ENCODE data around the gene GDI1.

The GDI1 gene

DNA sequence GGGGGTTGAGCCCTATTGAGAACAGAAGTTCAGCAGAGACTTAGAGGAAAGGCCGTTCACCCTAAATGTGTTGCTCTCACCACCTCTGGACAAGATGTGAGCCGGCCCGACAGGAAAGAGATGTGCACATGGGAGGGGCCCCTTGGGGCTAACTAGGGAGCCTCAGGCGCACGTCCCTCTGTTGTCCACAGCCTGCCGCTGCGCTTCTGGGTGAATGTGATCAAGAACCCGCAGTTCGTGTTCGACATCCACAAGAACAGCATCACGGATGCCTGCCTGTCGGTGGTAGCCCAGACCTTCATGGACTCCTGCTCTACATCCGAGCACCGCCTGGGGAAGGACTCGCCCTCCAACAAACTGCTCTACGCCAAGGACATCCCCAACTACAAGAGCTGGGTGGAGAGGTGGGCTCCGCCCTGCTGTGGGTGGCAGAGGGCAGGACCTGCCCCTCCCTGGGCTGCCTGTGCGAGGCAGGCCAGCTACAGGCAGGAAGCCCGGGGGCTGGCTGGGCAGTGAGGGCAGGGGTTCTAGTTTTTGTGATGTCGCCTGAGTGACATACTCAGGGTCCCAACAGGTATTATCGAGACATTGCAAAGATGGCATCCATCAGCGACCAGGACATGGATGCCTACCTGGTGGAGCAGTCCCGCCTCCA is 34.1 kb downstream of the GDI1 start:
- CTCF ChIA-PET, result no interaction called here
- TF ChIP-seq, protein P1, sequence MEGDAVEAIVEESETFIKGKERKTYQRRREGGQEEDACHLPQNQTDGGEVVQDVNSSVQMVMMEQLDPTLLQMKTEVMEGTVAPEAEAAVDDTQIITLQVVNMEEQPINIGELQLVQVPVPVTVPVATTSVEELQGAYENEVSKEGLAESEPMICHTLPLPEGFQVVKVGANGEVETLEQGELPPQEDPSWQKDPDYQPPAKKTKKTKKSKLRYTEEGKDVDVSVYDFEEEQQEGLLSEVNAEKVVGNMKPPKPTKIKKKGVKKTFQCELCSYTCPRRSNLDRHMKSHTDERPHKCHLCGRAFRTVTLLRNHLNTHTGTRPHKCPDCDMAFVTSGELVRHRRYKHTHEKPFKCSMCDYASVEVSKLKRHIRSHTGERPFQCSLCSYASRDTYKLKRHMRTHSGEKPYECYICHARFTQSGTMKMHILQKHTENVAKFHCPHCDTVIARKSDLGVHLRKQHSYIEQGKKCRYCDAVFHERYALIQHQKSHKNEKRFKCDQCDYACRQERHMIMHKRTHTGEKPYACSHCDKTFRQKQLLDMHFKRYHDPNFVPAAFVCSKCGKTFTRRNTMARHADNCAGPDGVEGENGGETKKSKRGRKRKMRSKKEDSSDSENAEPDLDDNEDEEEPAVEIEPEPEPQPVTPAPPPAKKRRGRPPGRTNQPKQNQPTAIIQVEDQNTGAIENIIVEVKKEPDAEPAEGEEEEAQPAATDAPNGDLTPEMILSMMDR (conservative IDR thresholded peaks at IDR 0.05; ENCODE audit: low read depth), result no peak
- POLR2A ChIA-PET (ENCODE audit: low non-redundant PET), result no interaction called here
- no peak for DNase-seq (ENCODE audit: low spot score)
- H3K27ac ChIP-seq, result no peak overlapping the region

DNA sequence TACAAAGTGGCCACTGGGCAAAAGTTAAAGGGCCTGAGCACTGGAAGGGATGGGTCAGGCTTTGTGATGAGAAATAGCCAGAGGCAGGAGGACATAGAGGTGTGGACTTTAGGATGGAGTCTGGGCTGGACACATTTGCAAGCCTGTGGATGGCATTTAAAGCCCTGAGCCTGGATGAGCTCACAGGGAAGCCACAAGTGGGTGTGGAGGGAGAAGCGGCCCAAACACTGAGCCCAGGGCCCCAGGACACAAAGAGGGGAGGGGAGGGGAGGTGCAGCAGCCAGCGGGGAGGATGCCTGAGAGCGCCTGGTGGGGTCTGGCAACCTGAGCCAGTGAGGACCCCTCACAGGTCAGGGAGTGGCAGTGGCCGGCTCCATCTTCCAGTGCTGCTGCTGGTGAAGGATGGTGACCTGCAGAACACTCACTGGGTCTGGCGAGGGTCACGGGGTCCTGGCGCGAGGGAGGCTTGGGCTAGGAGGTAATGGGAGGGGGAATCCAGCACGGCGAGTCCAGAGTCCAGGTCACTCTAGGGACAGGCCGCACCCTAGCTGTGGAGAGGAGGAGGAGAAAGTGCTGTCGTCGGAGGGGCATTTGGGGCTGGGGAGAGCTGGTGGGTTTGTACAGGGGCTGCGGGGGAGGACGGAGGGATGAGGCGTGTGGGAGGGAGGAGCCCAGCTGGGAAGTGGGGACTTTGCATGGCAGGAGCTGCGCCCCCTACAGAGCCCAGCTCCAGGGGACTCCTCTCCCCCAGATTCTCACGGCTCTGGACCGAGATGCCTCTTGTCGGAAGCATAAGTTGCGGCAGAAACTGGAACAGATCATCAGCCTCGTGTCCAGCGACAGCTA is 35.1 kb downstream of the GDI1 start:
- TF ChIP-seq, protein P1 (conservative IDR thresholded peaks at IDR 0.05; ENCODE audit: low read depth), result no peak
- CTCF ChIA-PET, result interaction anchor here (0.7 kb wide), 1 partner anchor 9 kb away, joined by 3 read pairs; no protein-coding TSS in a partner anchor
- DNase-seq (ENCODE audit: low spot score), result no peak
- 0 out of 2 replicates have a peak overlapping the region, but pooled peaks have one; percentile 24 for H3K27ac ChIP-seq
- POLR2A ChIA-PET (ENCODE audit: low non-redundant PET), result no interaction called here

DNA sequence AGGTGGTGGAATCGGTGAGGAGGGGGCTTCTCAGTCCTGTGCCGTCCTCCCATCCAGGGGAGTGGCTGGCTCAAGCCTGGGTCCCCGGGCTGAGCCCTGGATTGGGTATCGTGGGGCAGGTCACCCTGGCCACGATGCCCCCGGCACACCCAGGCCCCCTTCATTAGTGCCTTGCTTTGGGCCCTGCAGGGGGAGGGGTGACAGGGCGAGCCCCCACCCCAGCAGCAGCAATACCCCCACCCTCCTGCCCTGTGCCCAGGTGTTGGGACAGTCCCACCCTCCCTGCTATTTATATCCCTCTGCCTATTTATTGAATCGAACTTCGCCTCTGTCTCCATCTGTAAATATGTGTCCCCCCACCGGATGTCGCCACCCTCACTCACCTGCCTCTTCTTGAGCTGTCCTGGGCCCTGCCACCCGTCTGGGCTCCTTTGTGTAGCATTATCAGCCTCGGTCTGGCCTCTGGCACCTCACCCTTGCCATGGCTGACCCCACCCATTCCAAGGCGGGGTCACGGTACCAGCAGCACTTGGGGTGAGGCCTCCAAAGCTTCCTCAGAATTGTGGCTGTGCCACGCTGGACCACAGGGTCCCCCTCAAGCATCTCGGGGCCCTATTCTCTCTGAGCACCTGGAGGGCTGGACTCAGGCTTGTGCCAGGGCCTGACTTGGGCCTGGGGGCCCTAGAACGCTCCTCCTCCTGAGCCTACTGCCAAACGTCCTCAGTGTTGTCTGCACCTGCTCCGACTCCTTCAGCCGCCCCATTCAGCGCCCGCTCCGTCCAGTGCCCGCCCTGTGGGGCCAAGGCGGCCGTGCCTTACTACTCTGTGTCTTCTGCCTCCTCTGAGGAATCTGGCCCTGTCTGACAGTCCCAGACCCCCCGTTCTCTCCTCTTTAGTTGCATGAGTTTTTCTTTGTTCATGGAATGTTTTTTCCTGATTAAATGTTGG is 36.0 kb downstream of the GDI1 start:
- peak overlapping the region; percentile 24 for H3K27ac ChIP-seq
- POLR2A ChIA-PET (ENCODE audit: low non-redundant PET), result no interaction called here
- CTCF ChIA-PET, result no interaction called here
- TF ChIP-seq, protein P1 (conservative IDR thresholded peaks at IDR 0.05; ENCODE audit: low read depth), result no peak
- DNase-seq (ENCODE audit: low spot score), result no peak

DNA sequence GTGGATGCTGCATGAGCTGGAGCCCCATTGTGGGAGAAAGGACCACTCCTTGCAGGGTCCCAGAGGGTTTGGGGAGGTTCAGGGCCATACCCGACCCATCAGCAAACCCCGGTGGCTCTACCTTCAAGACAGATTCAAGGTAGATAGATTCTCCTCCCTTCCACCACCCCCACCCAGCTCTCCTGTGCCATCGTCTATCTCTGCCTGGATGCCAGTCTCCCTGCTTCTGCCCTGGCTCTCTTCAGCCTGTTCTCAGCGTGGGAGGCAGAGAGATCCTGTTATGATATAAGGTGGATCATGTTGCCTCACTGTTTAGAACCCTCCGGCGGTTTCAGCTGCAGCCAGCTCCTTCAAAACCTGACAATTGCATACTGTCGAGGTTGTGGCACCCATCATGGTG is 36.7 kb downstream of the GDI1 start:
- CTCF ChIA-PET, result no interaction called here
- TF ChIP-seq, protein P1 (conservative IDR thresholded peaks at IDR 0.05; ENCODE audit: low read depth), result no peak
- H3K27ac ChIP-seq, result peak overlapping the region; percentile 24
- DNase-seq (ENCODE audit: low spot score), result no peak
- POLR2A ChIA-PET (ENCODE audit: low non-redundant PET), result no interaction called here

DNA sequence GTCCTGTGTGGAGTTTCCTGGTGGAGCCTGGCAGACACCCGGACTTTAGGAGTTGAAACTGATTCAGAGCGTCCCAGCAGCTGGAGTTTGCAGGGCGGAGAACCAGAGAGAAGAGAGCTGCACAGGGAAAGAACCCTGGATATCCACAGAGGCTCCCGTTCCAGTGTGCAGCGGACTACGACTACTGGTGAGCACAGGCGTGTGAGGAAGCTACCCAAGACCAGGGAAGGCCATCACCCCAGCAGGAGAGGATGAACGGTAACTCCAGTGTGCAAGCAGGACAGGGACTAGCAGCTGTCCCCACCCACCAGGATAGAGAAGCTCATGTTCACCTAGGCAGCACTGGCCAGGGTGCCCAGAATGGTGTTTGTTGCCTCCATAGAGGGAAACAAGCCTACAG is 39.9 kb downstream of the GDI1 start:
- TF ChIP-seq, protein P1 (conservative IDR thresholded peaks at IDR 0.05; ENCODE audit: low read depth), result no peak
- H3K27ac ChIP-seq, result peak overlapping the region; percentile 34; the same call in 1 of the 2 replicates
- DNase-seq (ENCODE audit: low spot score), result no peak
- CTCF ChIA-PET, result no interaction called here
- POLR2A ChIA-PET (ENCODE audit: low non-redundant PET), result interaction anchor here (0.7 kb wide), 1 partner anchor 53 kb away, joined by 3 read pairs; no protein-coding TSS in a partner anchor
